Measurements from ENCODE around the gene LY6G5C.

- TF ChIP-seq CTCF (IDR thresholded peaks at IDR 0.05) (no peak), POLR2AphosphoS5 (IDR thresholded peaks at IDR 0.05; ENCODE audit: low read depth, low read length) (no peak)
Measured at GRCh38 chr6:31725502-31726350, 44.9 kb upstream of the LY6G5C start.

All from Panc1 (cell line).